GM21786 (cell line): ENCODE results near the gene TIGAR.

Experiments
- ATAC-seq: cut with Tn5 transposase; IDR thresholded peaks from one replicate; pipeline ENCODE4 v1.9.1; 2021; ENCODE audit not compliant: unreplicated experiment

TIGAR gene

DNA sequence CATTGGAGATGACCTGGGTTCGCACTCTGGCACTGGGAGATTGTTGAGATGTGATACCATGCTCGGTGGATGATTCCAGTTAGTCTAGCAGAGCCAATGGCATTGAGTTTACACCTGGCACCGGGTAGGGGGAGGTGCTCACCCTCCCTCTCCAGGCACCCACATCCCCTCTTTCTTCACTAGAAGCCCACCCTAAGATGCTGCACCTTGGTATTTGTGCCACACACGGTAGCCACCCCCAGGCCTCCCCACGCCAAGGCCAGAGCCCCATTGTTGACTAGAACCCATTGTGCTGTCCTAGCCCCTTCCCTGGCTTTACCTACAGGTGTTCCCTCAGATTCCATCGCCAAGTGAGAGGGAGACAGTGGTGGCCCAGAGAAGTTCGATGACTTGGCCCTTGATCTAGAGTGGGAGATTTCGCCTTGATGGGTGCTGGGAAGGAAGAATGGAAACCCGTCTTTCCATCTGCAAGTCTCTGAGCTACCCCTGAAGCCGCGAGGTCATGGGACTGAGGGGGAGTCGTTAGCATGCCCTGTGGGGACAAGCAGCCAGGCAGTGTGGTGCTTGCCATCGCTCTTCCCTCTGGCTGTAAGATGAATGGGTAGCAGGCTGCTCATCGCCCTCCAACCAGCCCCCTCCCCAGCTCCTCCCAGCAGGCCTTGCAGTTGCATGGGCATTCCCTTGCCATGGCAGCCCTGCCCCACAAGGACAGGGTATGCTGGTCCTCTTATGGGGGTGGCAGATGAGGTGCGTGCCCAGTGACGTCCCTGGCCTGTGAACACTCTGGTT, 38.7 kb upstream of the TIGAR start:
- no peak for ATAC-seq

DNA sequence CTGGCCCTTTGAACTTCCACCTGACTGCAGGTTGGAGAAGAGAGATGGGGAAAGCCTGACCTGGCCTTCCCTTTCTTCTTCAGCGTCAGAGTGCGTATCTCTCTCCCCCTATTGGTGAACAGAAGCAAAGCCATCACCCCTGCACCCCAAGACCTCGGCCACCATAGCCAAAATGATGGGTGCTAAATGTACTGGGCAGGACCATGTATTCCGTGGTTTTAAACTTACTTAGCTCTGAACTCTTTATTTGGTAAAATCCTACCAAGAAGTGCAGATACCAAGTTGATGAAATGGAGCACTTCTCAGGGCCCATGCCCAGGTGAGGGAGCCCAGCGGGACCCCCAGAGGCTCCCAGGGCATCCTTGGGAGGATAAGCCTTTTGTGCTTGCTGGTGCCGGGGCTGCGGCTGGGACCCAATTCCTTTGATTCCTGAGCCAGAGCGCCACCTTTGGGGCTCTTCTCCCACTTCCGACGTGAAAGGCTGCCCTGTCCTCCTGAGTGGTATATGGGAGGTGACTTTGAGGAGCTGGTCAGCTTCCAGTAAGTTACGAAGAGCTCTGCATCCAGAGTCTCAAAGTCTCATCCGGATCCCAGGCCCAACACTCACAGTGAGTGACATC, 38.0 kb upstream of the TIGAR start:
- ATAC-seq: no peak

DNA sequence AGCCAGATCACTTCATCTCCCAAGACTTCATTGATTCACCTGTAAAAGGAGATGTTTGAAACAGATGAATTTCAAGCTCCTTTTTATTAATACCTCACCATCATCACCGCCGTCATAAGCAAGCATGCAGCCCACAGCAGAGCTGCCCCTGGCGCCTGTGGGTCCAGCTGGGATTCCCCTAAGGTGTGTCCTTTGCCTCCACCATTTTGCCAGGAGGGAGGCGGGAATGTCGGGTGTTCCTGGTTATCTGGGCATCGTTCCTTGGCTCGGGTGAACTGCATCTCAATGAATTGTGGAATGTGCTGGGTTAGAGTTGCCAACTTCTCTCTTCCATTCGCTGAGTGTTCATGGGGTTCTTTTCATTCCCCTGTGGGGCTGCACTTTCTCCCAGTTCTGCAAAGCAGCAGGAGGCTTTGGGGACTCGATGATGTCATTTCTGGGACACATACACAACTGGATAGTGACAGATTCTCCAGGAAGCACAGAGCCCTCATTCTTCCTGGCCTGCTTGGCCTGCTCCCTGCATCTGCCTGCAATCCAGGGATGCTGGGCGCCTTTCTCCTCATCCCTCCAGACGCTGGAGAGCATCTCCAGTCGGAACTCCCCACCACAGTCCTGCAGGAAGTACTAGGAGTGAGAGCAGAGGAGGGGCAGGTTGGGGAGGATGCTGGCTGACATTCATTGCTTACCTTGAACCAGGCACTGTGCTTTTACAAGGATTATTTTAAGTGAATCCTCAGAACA, 37.3 kb upstream of the TIGAR start:
- no peak for ATAC-seq

DNA sequence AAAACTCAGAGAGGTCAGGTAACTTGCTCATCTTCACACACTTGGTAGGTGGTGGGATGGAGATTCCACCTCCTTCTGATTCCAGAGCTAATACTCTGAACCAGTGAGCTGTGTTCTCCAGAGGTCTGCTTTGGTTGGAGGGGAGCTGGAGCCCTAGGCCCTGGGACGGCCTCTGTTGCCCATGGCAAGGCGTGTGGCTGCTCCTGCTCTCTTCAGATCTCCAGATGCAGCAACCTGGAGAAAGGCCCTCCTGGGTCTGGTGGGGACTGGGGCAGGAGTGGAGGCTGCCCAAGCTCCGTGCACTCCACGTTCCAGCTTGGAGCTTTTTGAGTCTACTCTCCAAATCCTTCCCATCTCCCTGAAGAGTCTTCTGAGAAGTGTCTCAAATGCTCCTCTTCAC, 36.7 kb upstream of the TIGAR start:
- ATAC-seq: no peak

DNA sequence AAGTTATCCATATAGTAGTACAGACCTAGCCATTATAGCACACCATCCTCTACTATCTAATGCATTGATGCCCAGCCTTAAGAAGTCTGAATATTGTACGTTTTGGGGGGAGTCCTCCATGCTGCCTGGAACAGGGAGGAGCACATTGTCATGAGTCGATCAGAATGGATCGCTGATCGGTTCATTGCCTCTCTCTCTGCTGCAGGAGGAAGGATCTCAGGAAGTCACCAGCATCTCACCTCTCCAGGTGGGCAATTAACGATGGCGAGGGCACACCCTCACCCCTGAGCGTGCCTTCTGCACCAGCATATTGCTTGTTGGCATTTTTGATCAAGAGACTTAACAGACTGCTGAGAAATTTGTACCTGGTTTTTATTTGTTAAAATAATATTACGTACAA, 35.9 kb upstream of the TIGAR start:
- ATAC-seq: no peak

DNA sequence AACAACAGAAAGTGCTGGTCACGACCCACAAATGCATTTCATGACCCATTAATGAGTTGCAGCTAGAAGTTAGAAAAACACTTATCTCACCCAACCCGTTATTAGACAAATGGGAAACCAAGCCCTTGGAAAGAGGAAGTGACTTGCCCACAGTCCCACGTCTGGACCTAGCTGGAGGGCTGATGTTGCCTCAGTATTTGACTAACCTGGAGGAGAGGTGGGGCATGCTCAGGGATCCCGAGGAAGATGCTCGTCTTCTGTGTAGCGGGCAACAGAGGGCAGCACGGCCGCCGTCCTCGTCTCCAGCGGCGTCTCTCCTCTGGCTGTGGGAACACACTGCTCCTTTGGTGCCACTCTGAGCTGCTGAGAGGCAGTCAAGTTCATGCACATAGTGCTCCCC, 34.8 kb upstream of the TIGAR start:
- no peak for ATAC-seq

DNA sequence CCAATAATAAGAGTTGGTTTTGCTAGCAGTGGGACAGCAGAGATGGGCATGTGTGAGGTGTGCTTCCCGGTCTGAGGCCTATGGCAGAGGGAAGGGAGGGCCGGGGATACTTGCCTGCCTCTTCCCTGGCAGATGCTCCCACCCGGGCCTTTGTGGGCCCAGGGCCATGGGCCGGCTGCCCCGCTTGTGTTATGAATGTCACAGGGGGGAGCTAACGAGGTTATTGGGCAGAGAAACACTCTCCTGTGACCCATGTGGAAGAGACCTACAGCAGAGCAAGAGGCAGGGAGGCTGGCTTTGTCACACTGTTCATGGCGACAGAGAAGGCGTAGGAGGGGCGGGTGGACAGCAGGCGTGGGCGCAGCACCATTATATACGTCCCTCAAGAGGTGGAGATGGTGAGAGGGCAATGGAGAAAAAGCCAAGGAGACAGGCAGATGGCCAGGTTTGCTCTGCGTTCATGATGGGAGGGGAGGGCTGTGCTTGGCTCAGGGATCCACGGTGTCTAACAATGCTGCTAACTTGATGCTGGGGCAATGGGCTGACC, 34.2 kb upstream of the TIGAR start:
- ATAC-seq: no peak

DNA sequence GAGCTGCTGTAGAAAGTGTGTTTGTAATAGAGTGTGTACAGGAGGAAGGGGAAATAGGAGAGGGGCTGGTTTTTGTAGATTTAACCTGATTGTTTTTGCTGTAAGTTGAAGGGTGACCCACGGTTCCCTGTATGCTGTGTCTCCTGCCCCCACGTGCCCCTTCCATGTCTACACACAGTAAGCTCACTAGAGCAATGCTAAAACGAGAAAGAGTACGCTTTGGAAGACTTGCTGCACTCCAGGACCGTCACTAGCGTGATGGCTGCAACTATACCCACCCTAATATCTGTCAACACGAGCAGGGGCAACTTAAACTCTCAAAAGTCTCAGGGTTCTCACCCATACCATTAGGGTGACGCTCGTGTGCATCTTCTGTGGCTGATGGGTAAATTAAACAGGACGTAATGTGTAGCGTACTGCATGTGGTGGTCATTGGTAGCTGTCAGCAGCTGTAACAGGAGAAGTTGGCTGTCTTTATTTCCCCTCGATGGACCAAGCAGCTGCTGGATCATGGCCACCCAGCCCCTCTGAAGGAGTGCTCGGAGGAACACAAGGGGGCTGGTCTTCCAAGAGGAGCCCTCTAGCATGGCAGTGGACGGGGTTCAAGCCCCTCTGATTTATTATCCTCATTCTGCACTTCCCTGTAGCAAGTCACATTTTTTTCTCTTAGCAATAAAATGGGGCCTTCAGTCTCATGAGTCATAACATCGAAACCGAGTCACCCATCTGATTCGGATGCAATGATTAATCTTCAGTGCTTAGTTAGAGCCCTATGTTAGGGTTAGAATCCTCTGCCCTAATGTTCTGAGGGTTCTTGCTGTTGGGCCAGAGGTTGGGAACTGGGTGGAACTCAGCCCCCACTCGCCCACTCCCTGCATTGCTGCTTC, 33.4 kb upstream of the TIGAR start:
- no peak for ATAC-seq

DNA sequence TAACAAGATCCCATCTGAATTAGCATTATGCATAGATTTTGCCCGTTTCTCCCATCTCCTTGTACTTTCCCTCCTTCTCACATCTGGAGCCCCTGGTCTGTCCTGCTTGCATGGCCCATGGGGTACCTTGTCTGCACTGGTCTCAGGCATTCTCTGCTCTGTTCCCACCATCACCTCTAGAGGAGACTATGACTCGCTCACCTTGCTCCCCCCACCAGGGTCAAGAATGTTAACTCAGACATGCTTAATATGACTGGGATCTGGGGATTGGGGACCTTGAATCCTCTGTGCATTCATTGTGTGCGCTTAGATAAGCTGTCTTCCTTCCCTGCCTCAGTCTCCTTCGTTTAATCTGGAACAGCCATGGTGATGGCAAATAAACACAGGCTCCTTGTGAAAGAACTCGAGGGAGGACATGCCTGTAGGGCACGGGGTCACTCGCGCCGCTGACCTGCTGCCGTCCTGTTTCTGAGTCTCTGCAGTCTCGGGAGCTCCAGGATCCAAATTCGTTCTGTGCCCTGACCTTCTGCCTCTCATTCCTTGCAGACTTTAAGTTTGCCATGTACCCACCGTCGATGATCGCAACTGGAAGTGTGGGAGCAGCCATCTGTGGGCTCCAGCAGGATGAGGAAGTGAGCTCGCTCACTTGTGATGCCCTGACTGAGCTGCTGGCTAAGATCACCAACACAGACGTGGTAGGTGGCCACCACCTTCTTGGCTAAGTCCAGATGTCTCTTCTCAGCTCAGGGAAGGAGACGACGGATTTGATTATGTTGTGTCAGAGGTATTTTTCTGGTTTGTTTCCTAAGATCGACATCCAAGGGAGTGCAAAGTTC, 32.5 kb upstream of the TIGAR start:
- ATAC-seq: no peak

DNA sequence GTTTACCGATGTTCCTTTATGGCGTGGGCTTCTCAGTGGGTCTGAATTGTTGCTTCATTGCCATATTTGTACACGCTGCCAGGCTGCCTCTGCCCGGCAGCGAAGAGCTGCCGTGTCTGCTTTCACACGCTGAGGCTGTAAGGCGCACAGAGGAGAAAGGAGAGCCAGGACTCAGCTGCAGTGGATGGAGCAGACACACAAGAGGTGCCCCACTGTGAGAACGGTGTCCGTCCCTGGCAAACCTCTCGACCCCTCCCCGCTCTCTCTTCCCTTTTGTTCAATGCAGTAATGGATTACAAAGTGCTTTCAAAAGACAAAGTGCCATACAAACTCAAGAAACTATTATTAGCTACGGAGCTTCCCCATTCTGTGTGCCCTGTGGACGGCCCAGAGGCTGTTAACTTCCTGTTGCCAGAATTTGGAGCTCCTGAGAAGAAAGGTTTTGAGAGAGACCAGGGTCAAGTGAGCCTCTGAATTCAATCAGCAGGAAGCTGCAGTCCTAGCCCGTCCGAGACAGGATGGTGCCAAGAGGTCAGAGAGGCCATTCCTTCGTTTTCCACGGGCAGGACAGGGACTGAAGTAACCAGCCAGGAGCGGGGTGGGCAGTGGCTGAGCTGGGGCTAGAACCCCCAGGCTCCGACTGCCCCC, 31.7 kb upstream of the TIGAR start:
- ATAC-seq: no peak

DNA sequence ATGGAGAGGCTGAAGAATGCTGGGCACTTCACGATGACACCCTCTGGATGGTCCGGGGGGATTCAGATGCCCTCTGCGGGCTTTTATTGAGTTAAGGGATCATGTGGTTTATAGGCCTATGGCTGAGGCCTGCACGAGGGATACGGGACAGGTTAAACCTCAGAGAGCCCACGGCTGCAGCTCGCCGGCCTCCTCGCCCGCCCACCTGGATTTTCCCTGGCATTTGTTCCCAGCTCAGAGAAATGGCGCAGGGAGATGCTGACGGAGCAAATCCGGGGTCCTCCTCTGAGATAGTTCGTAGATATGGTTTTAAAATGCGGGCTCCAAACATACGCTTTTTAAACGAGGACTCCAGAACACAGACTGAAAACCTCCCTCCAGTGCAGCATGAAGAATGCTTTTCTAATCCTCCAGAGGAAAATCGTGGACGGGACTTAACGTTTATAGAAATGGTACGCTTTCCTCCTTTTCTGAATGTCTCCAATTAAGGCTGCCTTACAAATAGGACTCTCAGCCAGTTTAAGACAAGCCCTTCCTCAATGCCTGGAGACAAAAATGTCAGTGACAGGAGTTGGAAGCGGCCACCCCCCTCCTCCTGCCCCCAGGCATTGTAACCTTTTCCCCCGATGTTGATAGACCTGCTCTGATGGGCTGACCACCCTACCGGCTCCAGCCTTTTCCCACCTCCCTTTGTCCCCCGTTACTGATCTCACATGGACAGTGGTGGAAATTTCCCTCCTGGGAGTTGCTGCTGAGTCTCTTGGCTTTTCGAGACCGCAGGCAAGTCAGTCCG, 30.8 kb upstream of the TIGAR start:
- no peak for ATAC-seq

DNA sequence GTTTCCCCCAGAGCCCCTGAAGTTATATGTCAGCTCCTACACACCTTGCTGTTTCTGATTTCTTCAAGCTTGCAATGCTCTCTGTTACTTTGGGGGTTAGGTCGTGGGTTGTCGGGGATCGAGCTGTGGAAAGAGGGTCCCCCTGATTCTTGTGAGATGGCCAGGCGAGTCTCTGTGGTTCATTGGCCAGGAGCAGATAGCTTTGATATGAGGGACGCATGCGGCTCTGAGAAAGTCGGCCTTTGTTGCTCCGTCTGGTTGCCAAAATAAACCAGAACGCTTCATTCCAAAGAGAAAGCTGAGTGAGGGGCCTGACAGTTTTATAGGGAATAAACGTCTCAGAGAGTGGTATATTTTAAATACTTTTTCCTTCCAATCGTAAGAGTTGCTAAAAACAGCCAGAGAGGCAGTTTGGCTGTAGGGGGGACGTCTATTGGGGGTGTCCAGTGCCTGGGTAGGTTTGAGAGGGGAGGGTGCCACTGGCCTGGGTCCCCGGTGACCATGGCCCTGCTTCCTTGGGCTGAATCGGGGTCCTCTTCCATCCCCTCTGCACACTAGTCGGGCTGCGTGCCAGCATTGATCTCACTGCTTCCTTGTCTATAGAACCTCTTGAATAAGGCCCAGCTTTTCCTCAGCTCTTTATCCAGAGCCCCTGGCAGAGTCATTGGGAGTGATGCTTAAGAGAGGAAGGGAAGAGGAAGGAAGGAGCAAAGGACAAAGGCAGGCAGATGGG, 28.5 kb upstream of the TIGAR start:
- no peak for ATAC-seq

DNA sequence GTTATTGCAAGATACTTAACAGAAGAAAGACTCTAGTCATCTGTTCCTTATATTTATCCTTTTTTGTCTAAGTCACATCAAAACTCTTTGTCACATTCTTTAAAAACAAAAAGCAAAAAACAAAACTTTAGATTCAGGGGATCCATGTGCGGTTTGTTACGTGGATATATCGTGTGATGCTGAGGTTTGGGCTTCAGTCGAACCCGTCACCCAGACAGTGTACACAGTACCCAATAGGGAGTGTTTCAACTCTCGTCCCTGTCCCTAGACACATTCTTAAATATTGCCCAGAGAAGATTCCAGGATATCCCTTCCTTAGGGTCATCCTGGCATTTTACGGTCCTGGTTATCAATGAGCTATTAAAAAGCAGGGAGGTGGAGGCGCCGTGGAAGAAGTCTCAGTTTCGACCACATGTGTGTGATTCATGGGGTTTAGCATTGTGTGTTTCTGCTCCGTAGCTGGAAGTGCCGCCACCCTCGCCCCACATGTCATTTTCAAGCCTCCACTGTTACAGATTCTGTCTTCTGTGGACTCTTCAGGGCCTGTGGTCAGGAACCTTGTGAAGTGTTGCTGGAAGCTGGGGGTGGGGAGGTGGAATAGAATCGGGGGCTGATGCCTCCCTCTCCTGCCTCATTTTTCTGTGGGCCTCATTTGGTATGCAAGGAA, 27.6 kb upstream of the TIGAR start:
- ATAC-seq: no peak

DNA sequence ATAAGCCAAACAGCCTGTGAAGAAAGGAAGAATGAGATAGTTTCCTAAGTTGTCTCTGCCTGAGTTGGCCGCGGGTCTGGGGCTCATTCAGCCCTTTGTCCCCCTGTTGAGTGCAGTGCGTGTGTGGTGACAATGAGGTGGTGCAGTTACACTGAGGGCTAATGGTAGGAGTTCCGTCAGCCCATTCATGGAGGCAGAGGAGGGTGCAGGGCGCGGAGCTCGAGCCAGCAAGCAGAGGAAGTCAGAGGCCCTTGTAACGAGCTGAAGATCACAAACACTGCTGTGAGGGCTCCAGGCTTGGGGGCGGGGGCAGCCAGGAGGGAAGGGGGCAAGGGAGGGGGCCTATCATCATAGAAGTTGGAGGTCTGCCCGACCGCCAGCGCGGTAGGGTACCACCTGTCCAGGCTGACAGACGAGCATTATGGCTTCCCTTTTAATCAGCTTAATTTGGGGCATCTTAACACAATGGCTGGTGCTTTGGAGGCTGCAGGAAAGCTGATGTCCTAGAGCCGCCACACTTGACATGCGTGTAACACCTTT, 27.0 kb upstream of the TIGAR start:
- ATAC-seq: no peak

DNA sequence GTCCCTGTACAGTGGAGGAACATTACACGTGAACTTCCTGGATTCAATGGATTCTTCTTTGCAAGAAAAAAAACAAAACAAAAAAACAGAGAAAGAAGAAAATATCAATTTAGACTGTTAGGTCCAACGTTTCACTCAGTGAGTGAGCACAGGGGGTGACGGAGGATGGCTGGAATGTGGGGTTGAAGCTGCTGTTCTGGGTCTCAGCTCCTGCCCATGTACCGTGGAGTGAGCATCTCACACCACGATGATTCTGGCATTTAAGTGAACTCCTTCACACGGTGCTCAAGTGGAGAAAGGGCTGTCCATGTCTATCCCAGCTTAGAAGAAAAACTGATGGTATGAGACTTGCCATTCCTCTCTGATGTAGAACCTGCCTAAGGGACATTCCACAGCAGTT, 24.3 kb upstream of the TIGAR start:
- ATAC-seq: no peak

DNA sequence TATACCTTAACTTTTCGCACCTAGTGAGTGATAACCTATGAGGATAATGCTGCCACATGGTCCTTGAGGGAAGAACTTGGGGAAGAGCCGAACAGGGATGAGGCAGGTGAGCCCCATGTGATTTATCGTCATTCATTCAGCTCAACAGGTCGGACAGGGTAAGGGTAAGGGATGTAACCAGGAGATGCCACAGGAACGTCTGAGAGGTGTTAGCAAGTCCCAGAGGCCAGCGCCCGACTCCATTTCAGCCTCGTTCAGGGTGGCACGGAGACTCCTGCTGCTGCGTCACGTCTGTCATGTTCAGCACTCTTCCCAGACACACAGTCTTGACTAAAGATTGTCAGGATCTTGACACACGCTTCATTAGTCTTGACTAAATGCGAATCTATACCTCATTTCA, 23.4 kb upstream of the TIGAR start:
- no peak for ATAC-seq

DNA sequence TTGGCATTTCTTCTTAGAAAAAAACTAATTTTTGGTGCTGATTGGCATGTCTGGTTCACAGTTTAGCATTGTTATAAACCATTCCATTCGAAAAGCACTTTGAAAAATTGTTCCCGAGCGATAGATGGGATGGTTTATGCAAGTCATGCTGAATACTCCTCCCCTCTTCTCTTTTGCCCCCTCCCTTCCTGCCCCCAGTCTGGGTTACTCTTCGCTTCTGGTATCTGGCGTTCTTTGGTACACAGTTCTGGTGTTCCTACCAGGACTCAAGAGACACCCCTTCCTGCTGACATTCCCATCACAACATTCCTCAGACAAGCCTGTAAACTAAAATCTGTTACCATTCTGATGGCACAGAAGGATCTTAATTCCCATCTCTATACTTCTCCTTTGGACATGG, 20.1 kb upstream of the TIGAR start:
- ATAC-seq: no peak
